Vagina (tissue), 2 donors: ENCODE results near the gene TSPYL1. TPM values are rescaled to one million over a fixed set of nuclear protein-coding genes. Genes with fewer than 3 reads are reported as not detected.

Experiments used
- DNase-seq, 2 donors: peaks; one replicate each; pipeline ENCODE4 v3.0.0-alpha.2; 2017; ENCODE audit errors: extremely low spot score in 2 of 2
- H3K27ac ChIP-seq: fragments of 200-600 bp; sonication (generic); one replicate; pipeline ENCODE4 v1.5.1; 2019
- H3K27me3 ChIP-seq: fragments of 200-600 bp; sonication (generic); one replicate; pipeline ENCODE4 v1.5.1; 2019
- H3K36me3 ChIP-seq, 2 donors: fragments of 200-600 bp; sonication (generic); one replicate each; pipeline ENCODE4 v1.5.1; 2017 to 2019
- H3K4me1 ChIP-seq: fragments of 200-600 bp; sonication (generic); one replicate; pipeline ENCODE4 v1.5.1; 2019
- H3K4me3 ChIP-seq, 2 donors: fragments of 200-600 bp; sonication (generic); 1 replicate in 1 of 2; 2 replicates in 1 of 2; pipeline ENCODE4 v1.5.1; 2016 to 2019
- H3K9me3 ChIP-seq: fragments of 200-600 bp; sonication (generic); one replicate; pipeline ENCODE4 v1.5.1; 2019
- CTCF ChIP-seq, 3 experiments: fragments of 450-650 bp in 2 of 3; fragments of 200-600 bp in 1 of 3; sonication (generic) in 1 of 3; IDR thresholded peaks; one replicate each; pipeline ENCODE4 v1.5.1; 2017 to 2019; ENCODE audit warnings: antibody characterized with exemption in 3 of 3, mild to moderate bottlenecking in 2 of 3, moderate library complexity in 2 of 3
- POLR2A ChIP-seq, 2 donors: fragments of 450-650 bp; IDR thresholded peaks; one replicate each; pipeline ENCODE4 v1.6.1; 2017; ENCODE audit warnings: antibody characterized with exemption in 2 of 2, mild to moderate bottlenecking in 2 of 2, moderate library complexity in 2 of 2
- POLR2AphosphoS5 ChIP-seq, 2 donors: sonication (generic); formaldehyde crosslinking; IDR thresholded peaks; one replicate each; pipeline ENCODE4 v1.9.0; 2017; ENCODE audit warnings: antibody characterized with exemption in 2 of 2, mild to moderate bottlenecking in 2 of 2, low read depth in 1 of 2; ENCODE audit not compliant: insufficient read depth in 1 of 2
- intact Hi-C: fragments of 100-400 bp; cut with DNase I; formaldehyde crosslinking; loops from one replicate; pipeline ENCODE4 v1.15.1; 2023
- total RNA-seq: library from RNA; depleted of rRNA; stranded (reverse); fragments of >200 nt; gene quantifications from one replicate; pipeline ENCODE4 v1.2.3, GENCODE V29; 2016

The TSPYL1 gene
- total RNA-seq, 1 donor from 2014 or later = 41.0 TPM

GRCh38 chr6:116314878-116315277 is 35.1 kb upstream of the TSPYL1 start:
- Histone ChIP-seq H3K4me1 (peaks cover 40% of the 10 kb centered on the region), H3K36me3 (no peaks in the 10 kb centered on the region), H3K4me3 (no peak overlapping the region), H3K9me3 (no peaks in the 10 kb centered on the region), H3K27ac (no peak overlapping the region), H3K27me3 (no peaks in the 10 kb centered on the region)
- intact Hi-C loops = no loop called here
- DNase-seq = no peak
- TF ChIP-seq POLR2AphosphoS5 (IDR thresholded peaks at IDR 0.05; ENCODE audit: insufficient read depth in 1 of 2, low read depth in 1 of 2) = no peak

- Histone ChIP-seq H3K27me3 (no peaks in the 10 kb centered on the region), H3K27ac (no peak overlapping the region), H3K36me3 (no peaks in the 10 kb centered on the region), H3K4me1 (peaks cover 40% of the 10 kb centered on the region), H3K9me3 (no peaks in the 10 kb centered on the region), H3K4me3 (no peak overlapping the region)
- TF ChIP-seq POLR2AphosphoS5 (IDR thresholded peaks at IDR 0.05; ENCODE audit: insufficient read depth in 1 of 2, low read depth in 1 of 2) = no peak
- DNase-seq = no peak
- intact Hi-C loops = no loop called here
Observed at GRCh38 chr6:116314218-116314617, 34.5 kb upstream of the TSPYL1 start.

- TF ChIP-seq CTCF (IDR thresholded peaks at IDR 0.05) = no peak
- TF ChIP-seq POLR2A (IDR thresholded peaks at IDR 0.05) = no peak
- peak in 1 of 2 donors; percentile 38 for TF ChIP-seq POLR2AphosphoS5 (IDR thresholded peaks at IDR 0.05; ENCODE audit: insufficient read depth in 1 of 2, low read depth in 1 of 2)
- H3K4me1 ChIP-seq = peaks cover 40% of the 10 kb centered on the region
- intact Hi-C loops = no loop called here
- no peak for DNase-seq
- no peak overlapping the region for H3K27ac ChIP-seq
- no peaks in the 10 kb centered on the region for H3K27me3 ChIP-seq
- no peaks in the 10 kb centered on the region for H3K9me3 ChIP-seq
- H3K4me3 ChIP-seq = no peak overlapping the region
- no peaks in the 10 kb centered on the region for H3K36me3 ChIP-seq
Observed at GRCh38 chr6:116313101-116313776, 33.5 kb upstream of the TSPYL1 start.

DNA sequence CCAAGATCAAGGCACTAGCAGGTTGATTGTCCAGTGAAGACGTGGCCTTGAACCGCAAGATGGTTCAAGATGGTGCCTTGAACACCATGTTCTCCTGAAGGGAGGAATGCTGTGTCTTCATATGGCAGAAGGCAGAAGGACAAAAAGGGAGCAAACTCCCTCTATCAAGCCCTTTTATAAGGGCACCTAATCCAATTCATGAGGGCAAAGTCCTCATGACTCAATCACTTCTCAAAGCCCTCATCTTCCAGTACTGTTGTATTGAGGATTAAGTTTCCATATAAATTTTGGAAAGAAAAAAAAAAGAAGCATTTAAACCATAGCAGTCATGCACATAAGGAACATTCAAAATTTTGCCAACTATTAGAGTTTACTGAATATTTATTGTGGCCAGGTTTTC is 29.9 kb upstream of the TSPYL1 start:
- no peak for TF ChIP-seq POLR2A (IDR thresholded peaks at IDR 0.05)
- TF ChIP-seq POLR2AphosphoS5 (IDR thresholded peaks at IDR 0.05; ENCODE audit: insufficient read depth in 1 of 2, low read depth in 1 of 2) = no peak

DNA sequence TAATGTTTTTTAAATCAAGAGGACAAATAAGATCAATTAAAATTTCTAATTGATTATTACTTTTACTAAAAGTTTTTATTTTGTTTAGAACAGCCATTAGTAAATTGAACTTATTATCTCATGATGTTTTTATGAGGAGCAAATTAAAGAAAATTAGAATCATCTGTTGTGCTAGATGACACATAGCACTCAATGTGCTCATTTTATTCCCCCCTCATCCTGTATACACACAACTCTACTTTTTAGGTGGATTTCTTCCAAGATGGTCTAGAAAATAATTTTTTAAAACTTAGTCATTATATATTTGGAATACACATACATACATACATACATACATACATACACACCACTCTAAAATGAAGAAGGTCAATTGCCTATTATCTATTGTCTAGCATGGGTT is 29.3 kb upstream of the TSPYL1 start:
- DNase-seq = no peak
- peaks cover 28% of the 10 kb centered on the region for H3K4me1 ChIP-seq
- no peak for TF ChIP-seq CTCF (IDR thresholded peaks at IDR 0.05)
- no peak for TF ChIP-seq POLR2A (IDR thresholded peaks at IDR 0.05)
- TF ChIP-seq POLR2AphosphoS5 (IDR thresholded peaks at IDR 0.05; ENCODE audit: insufficient read depth in 1 of 2, low read depth in 1 of 2) = no peak
- no peaks in the 10 kb centered on the region for H3K9me3 ChIP-seq
- intact Hi-C loops = no loop called here
- H3K36me3 ChIP-seq = no peaks in the 10 kb centered on the region
- no peaks in the 10 kb centered on the region for H3K27me3 ChIP-seq
- H3K4me3 ChIP-seq = no peak overlapping the region
- no peak overlapping the region for H3K27ac ChIP-seq

More for the DNA sequence above, 29.9 kb upstream of the TSPYL1 start:
- Histone ChIP-seq H3K36me3 (no peaks in the 10 kb centered on the region), H3K27ac (no peak overlapping the region), H3K9me3 (no peaks in the 10 kb centered on the region), H3K4me1 (peaks cover 33% of the 10 kb centered on the region), H3K4me3 (no peak overlapping the region), H3K27me3 (no peaks in the 10 kb centered on the region)
- no peak for DNase-seq
- intact Hi-C loops = no loop called here

GRCh38 chr6:116307633-116308032 is 27.9 kb upstream of the TSPYL1 start:
- intact Hi-C loops = no loop called here
- Histone ChIP-seq H3K27ac (no peak overlapping the region), H3K27me3 (no peaks in the 10 kb centered on the region), H3K4me1 (peaks cover 17% of the 10 kb centered on the region), H3K36me3 (no peaks in the 10 kb centered on the region), H3K9me3 (no peaks in the 10 kb centered on the region), H3K4me3 (no peak overlapping the region)
- DNase-seq = no peak
- TF ChIP-seq POLR2AphosphoS5 (IDR thresholded peaks at IDR 0.05; ENCODE audit: insufficient read depth in 1 of 2, low read depth in 1 of 2) (no peak), CTCF (IDR thresholded peaks at IDR 0.05) (no peak), POLR2A (IDR thresholded peaks at IDR 0.05) (no peak)
